Fibroblast of lung (primary cell): ENCODE measurements around the gene CCK. TPM values are rescaled to one million over a fixed set of nuclear protein-coding genes. Genes with fewer than 3 reads are reported as not detected.

Source experiments
- DNase-seq, 2 donors: peaks; one replicate each; pipeline versions ENCODE4 v3.0.0 to v3.0.0-alpha.2; 2010; ENCODE audit warnings: low read depth in 2 of 2
- H2AFZ ChIP-seq: 2 replicates; pipeline ENCODE4 v1.5.1; 2012; ENCODE audit warnings: low read length, control low read depth, inconsistent platforms
- H3K27ac ChIP-seq: 2 replicates; pipeline ENCODE4 v1.5.1; 2011; ENCODE audit warnings: low read length, control low read depth; ENCODE audit not compliant: insufficient read depth
- H3K27me3 ChIP-seq: 2 replicates; pipeline ENCODE4 v1.5.1; 2011; ENCODE audit warnings: mild to moderate bottlenecking, low read length; ENCODE audit not compliant: control insufficient read depth, insufficient read depth
- H3K36me3 ChIP-seq: 2 replicates; pipeline ENCODE4 v1.5.1; 2011; ENCODE audit warnings: low read length; ENCODE audit not compliant: control insufficient read depth, insufficient read depth
- H3K4me1 ChIP-seq: 2 replicates; pipeline ENCODE4 v1.5.1; 2011; ENCODE audit warnings: low read length; ENCODE audit not compliant: control insufficient read depth, insufficient read depth; ENCODE audit errors: extremely low read depth
- H3K4me2 ChIP-seq: 2 replicates; pipeline ENCODE4 v1.5.1; 2011; ENCODE audit warnings: low read length, control low read depth; ENCODE audit not compliant: insufficient read depth; ENCODE audit errors: extremely low read depth
- H3K4me3 ChIP-seq, 4 experiments: fragments of 200-600 bp in 1 of 4; sonication (generic) in 1 of 4; replicated peaks in 1 of 4; 2 replicates each; pipeline ENCODE4 v1.5.1; 2011 to 2016; ENCODE audit warnings: low read length in 4 of 4, low read depth in 3 of 4, mild to moderate bottlenecking in 3 of 4, control low read depth in 2 of 4, inconsistent platforms in 1 of 4, mixed read lengths in 1 of 4; ENCODE audit not compliant: insufficient read depth in 1 of 4; ENCODE audit errors: control extremely low read depth in 1 of 4
- H3K79me2 ChIP-seq: 2 replicates; pipeline ENCODE4 v1.5.1; 2012; ENCODE audit warnings: mild to moderate bottlenecking, low read length, inconsistent platforms; ENCODE audit not compliant: control insufficient read depth, insufficient read depth
- H3K9ac ChIP-seq: 2 replicates; pipeline ENCODE4 v1.5.1; 2011; ENCODE audit warnings: mild to moderate bottlenecking, low read length, control low read depth; ENCODE audit not compliant: insufficient read depth
- H3K9me3 ChIP-seq: 2 replicates; pipeline ENCODE4 v1.5.1; 2012; ENCODE audit warnings: low read depth, low read length; ENCODE audit not compliant: control insufficient read depth, insufficient read depth
- H4K20me1 ChIP-seq: 2 replicates; pipeline ENCODE4 v1.5.1; 2011; ENCODE audit warnings: low read length; ENCODE audit not compliant: control insufficient read depth, insufficient read depth; ENCODE audit errors: extremely low read depth
- EZH2 ChIP-seq: IDR thresholded peaks from 2 replicates; pipeline ENCODE4 v1.5.1; 2012; ENCODE audit warnings: low read length, control low read depth, mild to moderate bottlenecking; ENCODE audit errors: missing control alignments
- polyA plus RNA-seq, 2 donors: library from polyadenylated mRNA; depleted of rRNA in 1 of 2; stranded (reverse) in 1 of 2; unstranded in 1 of 2; fragments of >200 nt; gene quantifications; 2 replicates each; pipeline ENCODE4 v1.2.1, GENCODE V29; 2011 to 2012; ENCODE audit warnings: missing spikeins in 1 of 2
- total RNA-seq: library from RNA; depleted of rRNA; stranded (reverse); fragments of >200 nt; gene quantifications from 2 replicates; pipeline ENCODE4 v1.2.1, GENCODE V29; 2014
- TF ChIP-seq, protein P1 (sequence below), 2 donors: IDR thresholded peaks in 1 of 2; conservative IDR thresholded peaks in 1 of 2; 1 replicate in 1 of 2; 2 replicates in 1 of 2; pipeline ENCODE4 v1.5.1; 2011 to 2012; ENCODE audit warnings: low read length in 2 of 2, control low read depth in 1 of 2, inconsistent platforms in 1 of 2, low read depth in 1 of 2, mild to moderate bottlenecking in 1 of 2

Gene CCK
- total and polyA plus RNA-seq, 2 donors (not counting 1 experiment from before 2014, with no cell fraction given): 0.33 TPM

DNA sequence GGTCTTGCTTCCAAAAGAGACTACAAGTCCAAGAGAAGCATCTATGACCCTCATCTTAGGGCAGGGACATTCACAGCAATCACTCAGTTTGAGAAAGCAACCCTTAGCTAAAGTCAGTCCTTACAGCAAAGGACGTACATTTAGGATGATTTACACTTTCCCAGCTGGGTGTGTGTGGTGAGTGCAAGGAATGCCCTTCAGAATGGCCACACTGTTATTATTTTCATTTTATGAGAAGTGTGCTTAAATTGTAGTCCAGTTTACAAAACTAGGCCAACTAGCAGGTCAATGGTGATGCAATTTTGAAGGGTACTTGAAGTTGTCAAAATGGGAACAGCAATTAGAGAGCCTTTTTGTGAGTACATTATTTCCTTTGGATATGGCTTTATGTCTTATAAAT, 26.0 kb upstream of the CCK start:
- Histone ChIP-seq H3K9ac (no peak overlapping the region), H3K27me3 (no peaks in the 10 kb centered on the region), H2AFZ (no peak overlapping the region), H3K4me3 (no peak overlapping the region), H4K20me1 (no peaks in the 10 kb centered on the region), H3K9me3 (no peaks in the 10 kb centered on the region), H3K36me3 (no peaks in the 10 kb centered on the region), H3K4me1 (no peaks in the 10 kb centered on the region), H3K79me2 (no peaks in the 10 kb centered on the region), H3K4me2 (no peak overlapping the region), H3K27ac (no peak overlapping the region)
- DNase-seq: no peak
- no peak for TF ChIP-seq EZH2
- TF ChIP-seq, protein P1, sequence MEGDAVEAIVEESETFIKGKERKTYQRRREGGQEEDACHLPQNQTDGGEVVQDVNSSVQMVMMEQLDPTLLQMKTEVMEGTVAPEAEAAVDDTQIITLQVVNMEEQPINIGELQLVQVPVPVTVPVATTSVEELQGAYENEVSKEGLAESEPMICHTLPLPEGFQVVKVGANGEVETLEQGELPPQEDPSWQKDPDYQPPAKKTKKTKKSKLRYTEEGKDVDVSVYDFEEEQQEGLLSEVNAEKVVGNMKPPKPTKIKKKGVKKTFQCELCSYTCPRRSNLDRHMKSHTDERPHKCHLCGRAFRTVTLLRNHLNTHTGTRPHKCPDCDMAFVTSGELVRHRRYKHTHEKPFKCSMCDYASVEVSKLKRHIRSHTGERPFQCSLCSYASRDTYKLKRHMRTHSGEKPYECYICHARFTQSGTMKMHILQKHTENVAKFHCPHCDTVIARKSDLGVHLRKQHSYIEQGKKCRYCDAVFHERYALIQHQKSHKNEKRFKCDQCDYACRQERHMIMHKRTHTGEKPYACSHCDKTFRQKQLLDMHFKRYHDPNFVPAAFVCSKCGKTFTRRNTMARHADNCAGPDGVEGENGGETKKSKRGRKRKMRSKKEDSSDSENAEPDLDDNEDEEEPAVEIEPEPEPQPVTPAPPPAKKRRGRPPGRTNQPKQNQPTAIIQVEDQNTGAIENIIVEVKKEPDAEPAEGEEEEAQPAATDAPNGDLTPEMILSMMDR (conservative IDR thresholded peaks at IDR 0.05 in 1 of 2, IDR thresholded peaks at IDR 0.05 in 1 of 2; ENCODE audit: low read depth in 1 of 2, low read length in 2 of 2): no peak

DNA sequence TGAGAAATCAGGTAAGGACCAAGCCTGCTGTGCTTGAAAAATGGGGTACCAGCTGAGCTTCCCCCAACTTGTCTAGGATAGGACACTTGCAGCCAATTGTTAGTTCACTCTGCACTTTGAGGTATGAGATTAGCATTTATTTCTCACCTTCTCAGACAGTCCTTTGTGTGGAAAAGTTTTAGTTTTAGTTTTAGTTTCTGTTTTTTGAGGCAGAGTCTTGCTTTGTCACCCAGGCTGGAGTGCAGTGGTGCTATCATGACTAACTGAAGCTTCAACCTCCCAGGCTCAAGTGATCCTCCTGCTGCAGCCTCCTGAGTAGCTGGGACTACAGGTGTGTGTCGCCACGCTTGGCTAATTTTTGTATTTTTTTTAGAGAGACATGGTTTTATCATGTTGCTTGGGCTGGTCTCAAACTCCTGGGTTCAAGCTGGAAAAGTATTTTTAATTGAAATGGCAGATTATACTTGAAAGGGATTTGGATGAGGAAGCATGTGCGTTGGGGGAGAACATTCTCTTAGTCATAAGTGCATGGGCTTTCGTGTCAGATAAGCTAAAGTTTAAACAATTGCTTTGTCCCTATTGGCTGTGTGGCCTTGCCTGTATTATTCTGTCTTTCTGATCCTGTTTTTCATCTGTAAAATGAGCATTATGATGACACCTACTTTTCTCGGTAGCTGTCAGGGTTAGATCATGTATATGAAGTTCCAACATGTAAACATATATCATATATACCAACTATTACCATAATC, 25.2 kb upstream of the CCK start:
- Histone ChIP-seq H4K20me1 (no peaks in the 10 kb centered on the region), H3K79me2 (no peaks in the 10 kb centered on the region), H3K27ac (no peak overlapping the region), H3K27me3 (no peaks in the 10 kb centered on the region), H3K36me3 (no peaks in the 10 kb centered on the region), H3K4me3 (no peak overlapping the region), H2AFZ (no peak overlapping the region), H3K4me1 (no peaks in the 10 kb centered on the region), H3K9ac (no peak overlapping the region), H3K9me3 (no peaks in the 10 kb centered on the region), H3K4me2 (no peak overlapping the region)
- DNase-seq: no peak
- TF ChIP-seq, protein P1 (conservative IDR thresholded peaks at IDR 0.05 in 1 of 2, IDR thresholded peaks at IDR 0.05 in 1 of 2; ENCODE audit: low read depth in 1 of 2, low read length in 2 of 2): no peak
- no peak for TF ChIP-seq EZH2

DNA sequence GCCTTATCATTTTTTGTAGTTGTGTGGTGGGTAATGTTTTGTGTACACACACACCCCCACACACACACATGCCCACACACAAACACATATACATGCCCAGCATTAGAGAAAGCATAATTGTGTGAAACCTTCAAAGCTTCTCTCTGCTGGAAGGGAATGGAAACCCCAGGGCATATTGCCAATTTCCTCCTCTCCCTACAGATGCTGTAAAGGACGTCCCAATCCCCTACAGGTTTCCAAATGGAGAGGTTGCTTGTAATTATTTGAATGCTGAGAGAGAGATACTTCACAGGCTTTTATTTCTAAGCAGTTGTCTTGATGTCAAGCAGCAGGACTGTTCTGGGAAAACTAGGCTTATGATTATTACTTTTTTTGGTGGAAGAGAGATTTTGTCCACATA, 23.0 kb upstream of the CCK start:
- no peak for TF ChIP-seq EZH2
- TF ChIP-seq, protein P1 (conservative IDR thresholded peaks at IDR 0.05 in 1 of 2, IDR thresholded peaks at IDR 0.05 in 1 of 2; ENCODE audit: low read depth in 1 of 2, low read length in 2 of 2): no peak
- Histone ChIP-seq H3K9me3 (no peaks in the 10 kb centered on the region), H3K4me3 (no peak overlapping the region), H3K9ac (no peak overlapping the region), H3K27me3 (no peaks in the 10 kb centered on the region), H3K4me1 (no peaks in the 10 kb centered on the region), H3K79me2 (no peaks in the 10 kb centered on the region), H3K4me2 (no peak overlapping the region), H3K27ac (no peak overlapping the region), H4K20me1 (no peaks in the 10 kb centered on the region), H3K36me3 (no peaks in the 10 kb centered on the region), H2AFZ (no peak overlapping the region)
- no peak for DNase-seq
